Psoas muscle (tissue), 8 donors: ENCODE data around the gene NBEA. TPM values are rescaled to one million over a fixed set of nuclear protein-coding genes. Genes with fewer than 3 reads are reported as not detected.

Experiments used
- ATAC-seq, 4 donors: fragments of 200-7000 bp; cut with Tn5 transposase; one replicate each; pipeline ENCODE4 v1.9.1; 2020; ENCODE audit warnings: moderate library complexity in 3 of 4, mild to moderate bottlenecking in 2 of 4
- DNase-seq, 2 donors: peaks; one replicate each; pipeline ENCODE4 v3.0.0-alpha.2; 2020
- H3K27ac ChIP-seq: fragments of 200-600 bp; one replicate; pipeline ENCODE4 v1.8.0; 2022
- H3K27me3 ChIP-seq, 3 donors: fragments of 200-600 bp in 1 of 3; one replicate each; pipeline versions ENCODE4 v1.6.1 to v1.8.0; 2013 to 2022; ENCODE audit warnings: low read length in 2 of 3, mild to moderate bottlenecking in 2 of 3, moderate library complexity in 1 of 3; ENCODE audit not compliant: insufficient read depth in 3 of 3
- H3K36me3 ChIP-seq, 2 donors: fragments of 200-600 bp in 1 of 2; one replicate each; pipeline versions ENCODE4 v1.6.1 to v1.8.0; 2013 to 2022; ENCODE audit warnings: low read depth in 1 of 2, mild to moderate bottlenecking in 1 of 2, moderate library complexity in 1 of 2; ENCODE audit not compliant: insufficient read depth in 1 of 2
- H3K4me1 ChIP-seq: fragments of 200-600 bp; one replicate; pipeline ENCODE4 v1.8.0; 2022
- H3K4me3 ChIP-seq: fragments of 200-600 bp; one replicate; pipeline ENCODE4 v1.8.0; 2022; ENCODE audit warnings: mild to moderate bottlenecking
- H3K9me3 ChIP-seq: fragments of 200-600 bp; one replicate; pipeline ENCODE4 v1.8.0; 2022
- CTCF ChIP-seq: fragments of 200-600 bp; IDR thresholded peaks from one replicate; pipeline ENCODE4 v1.8.0; 2022; ENCODE audit warnings: antibody characterized with exemption
- WGBS, 3 donors: extraction: QIAGEN DNeasy Blood & Tissue Kit; methylation state at CpG; one replicate each; pipeline versions ENCODE4 v1.1.6 to v1.1.7; 2013; 5-methylcytosine and 5-hydroxymethylcytosine counted together
- intact Hi-C, 2 donors: fragments of 100-400 bp; cut with DNase I; formaldehyde crosslinking; loops; one replicate each; pipeline versions ENCODE4 v1.11.0 to v1.14.2; 2022
- polyA plus RNA-seq, 3 donors: library from polyadenylated mRNA; stranded (reverse); fragments of 200-250 nt; gene quantifications; one replicate each; pipeline ENCODE4 v1.2.3, GENCODE V29; 2013
- total RNA-seq, 4 donors: library from RNA; stranded (reverse); fragmentation: NEBNext Ultra II Directional in 2 of 4; extraction: Animal tissue kit (Norgen Biotek cat#: 25700) in 2 of 4; gene quantifications; one replicate each; pipeline versions ENCODE4 v1.2.1 to v1.2.4, GENCODE V29; 2021 to 2023
- donor health status: healthy with polysubstance abuse.
- donor health status: DM: no; HTN: no; CAD: no; lungs with moderate emphysema.
- donor health status: Bipolar disorder and iron deficiency.
- donor health status: healthy.
- donor health status: DM: yes; HTN: yes; CAD: no.
- donor health status: DM: no; HTN: no; CAD: no.
- donor health status: DM: no; HTN: no; CAD: no.
- donor health status: DM: yes; HTN: yes; CAD: no.

The NBEA gene
- total and polyA plus RNA-seq, 7 donors = 0.99 to 5.3 (median 1.5) TPM

GRCh38 chr13:35354882-35355281 lies 412.8 kb downstream of the NBEA start:
- Histone ChIP-seq H3K9me3 (no peaks in the 10 kb centered on the region), H3K4me1 (no peaks in the 10 kb centered on the region), H3K4me3 (no peak overlapping the region), H3K27ac (peak overlapping the region; percentile 11), H3K36me3 (no peaks in the 10 kb centered on the region), H3K27me3 (no peaks in the 10 kb centered on the region)
- intact Hi-C loops = no loop called here
- no peak for ATAC-seq
- TF ChIP-seq CTCF = no peak
- no peak for DNase-seq
- WGBS, 3 donors = 75 to 84% (median 83%) methylated on average over 1 of the region's 1 CpG

- intact Hi-C loops = no loop called here
- no peak overlapping the region for H3K4me3 ChIP-seq
- WGBS, 3 donors = 66 to 81% (median 69%) methylated on average over 2 of the region's 2 CpGs
- H3K27ac ChIP-seq = no peak overlapping the region
- H3K4me1 ChIP-seq = no peaks in the 10 kb centered on the region
- no peak for TF ChIP-seq CTCF
- ATAC-seq = no peak
- H3K36me3 ChIP-seq = no peaks in the 10 kb centered on the region
- no peaks in the 10 kb centered on the region for H3K27me3 ChIP-seq
- no peak for DNase-seq
- H3K9me3 ChIP-seq = no peaks in the 10 kb centered on the region
These were observed 414.5 kb downstream of the NBEA start for GRCh38 chr13:35356572-35356971.

GRCh38 chr13:35365883-35366282 lies 423.8 kb downstream of the NBEA start:
- DNase-seq (no peak), ATAC-seq (no peak)
- 73 to 76% (median 76%) methylated on average over 1 of the region's 1 CpG for WGBS, 3 donors
- Histone ChIP-seq H3K36me3 (no peaks in the 10 kb centered on the region), H3K9me3 (peaks cover 21% of the 10 kb centered on the region), H3K4me1 (no peaks in the 10 kb centered on the region), H3K4me3 (no peak overlapping the region), H3K27me3 (no peaks in the 10 kb centered on the region), H3K27ac (no peak overlapping the region)
- no peak for TF ChIP-seq CTCF
- intact Hi-C loops = no loop called here

- Histone ChIP-seq H3K27me3 (no peaks in the 10 kb centered on the region), H3K27ac (no peak overlapping the region), H3K9me3 (peaks cover 32% of the 10 kb centered on the region), H3K4me3 (no peak overlapping the region), H3K4me1 (no peaks in the 10 kb centered on the region), H3K36me3 (no peaks in the 10 kb centered on the region)
- no peak for ATAC-seq
- no peak for TF ChIP-seq CTCF
- no peak for DNase-seq
- intact Hi-C loops = no loop called here
- 82 to 89% (median 86%) methylated on average over 2 of the region's 2 CpGs for WGBS, 3 donors
These were observed 425.5 kb downstream of the NBEA start for GRCh38 chr13:35367586-35367985.

GRCh38 chr13:35378939-35379338 lies 436.9 kb downstream of the NBEA start:
- H3K27me3 ChIP-seq = no peaks in the 10 kb centered on the region
- H3K4me1 ChIP-seq = peaks cover 10% of the 10 kb centered on the region
- DNase-seq = no peak
- no peak for TF ChIP-seq CTCF
- ATAC-seq = peak in 1 of 4 donors; percentile 19
- intact Hi-C loops = no loop called here
- H3K9me3 ChIP-seq = no peaks in the 10 kb centered on the region
- no peak overlapping the region for H3K4me3 ChIP-seq
- no peaks in the 10 kb centered on the region for H3K36me3 ChIP-seq
- no peak overlapping the region for H3K27ac ChIP-seq
